HL-60/S4 treated with retinoic acid at 250 ng/mL for 4 days and 3 days (cell line): ENCODE results near the gene LYST.

ENCODE experiments used
- in situ Hi-C: fragments of 300-500 bp; cut with MboI; formaldehyde crosslinking; loops from 2 replicates; pipeline ENCODE4 v1.7.0; 2022; ENCODE audit warnings: low sequenced_read_pairs

The LYST gene

GRCh38 chr1:235722858-235723257 is 143.8 kb downstream of the LYST start:
- in situ Hi-C loops = no loop called here

DNA sequence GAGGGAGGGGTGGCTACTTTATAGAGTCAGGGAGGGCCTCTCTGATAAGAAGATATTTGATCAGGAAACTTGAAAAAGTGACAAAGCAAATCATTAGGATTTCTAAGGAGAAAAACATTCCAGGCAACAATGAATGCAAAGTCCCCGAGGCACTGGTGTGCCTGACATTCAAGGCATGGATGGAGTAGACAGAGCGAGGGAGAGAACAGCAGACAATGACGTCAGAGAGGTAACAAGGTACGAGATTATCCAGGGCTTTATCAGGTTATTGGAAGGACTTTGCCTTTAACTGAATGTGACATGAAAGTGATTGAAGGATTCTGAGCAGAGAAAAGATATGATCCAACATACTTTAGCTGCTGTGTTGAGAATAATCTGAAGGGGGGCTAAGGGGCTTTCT is 144.7 kb downstream of the LYST start:
- in situ Hi-C loops = no loop called here

DNA sequence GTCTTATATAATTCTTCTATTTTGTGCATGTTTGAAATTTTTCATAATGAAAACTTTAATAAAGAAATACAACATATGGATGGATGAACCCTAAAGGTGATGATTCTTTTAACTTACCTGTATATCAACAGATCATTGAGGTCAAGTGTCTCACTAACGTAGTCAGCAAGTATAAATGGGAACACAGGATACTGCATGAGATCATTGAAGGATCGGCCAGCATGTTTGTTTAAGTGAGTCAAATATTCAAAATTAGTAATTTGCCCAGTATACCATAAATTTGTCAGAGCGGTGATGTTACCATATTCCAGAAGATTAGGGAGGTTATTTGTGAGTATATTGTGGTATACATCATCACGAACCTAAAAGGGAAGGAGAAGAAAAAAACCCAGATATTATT is 146.2 kb downstream of the LYST start:
- in situ Hi-C loops = no loop called here

DNA sequence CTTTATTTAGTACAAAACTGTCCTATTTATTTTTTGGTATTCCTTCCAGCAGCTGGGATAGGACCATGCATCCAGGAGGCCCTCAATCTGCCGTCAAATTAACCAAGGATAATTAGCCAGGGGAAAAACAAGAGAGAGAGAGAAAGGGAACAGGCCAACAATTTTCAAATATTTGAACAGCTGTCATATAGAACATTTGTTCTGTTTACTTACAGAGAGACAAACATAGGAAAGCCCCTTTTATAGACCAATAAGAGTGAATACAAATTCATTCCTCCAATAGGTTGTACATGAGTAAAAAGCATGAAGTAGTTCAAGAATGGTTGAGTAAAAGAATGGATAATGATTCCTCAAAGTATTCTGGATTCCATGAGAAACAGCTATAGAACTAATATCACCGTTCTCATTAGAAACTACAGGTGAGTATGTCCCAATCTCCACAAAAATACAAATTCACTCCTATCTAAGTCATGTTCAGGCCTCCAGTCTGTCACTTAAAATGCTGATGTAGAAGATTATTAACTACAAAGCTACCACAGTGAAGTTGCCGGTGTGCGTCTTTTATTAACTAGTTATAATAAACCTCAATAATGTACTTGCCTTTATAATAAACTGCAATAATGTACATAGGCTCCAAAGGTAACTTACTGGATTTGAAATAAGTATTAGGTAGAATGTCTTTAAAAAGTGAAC is 152.4 kb downstream of the LYST start:
- in situ Hi-C loops = no loop called here

GRCh38 chr1:235712812-235713211 is 153.9 kb downstream of the LYST start:
- in situ Hi-C loops = no loop called here

- in situ Hi-C loops = no loop called here
Observed at GRCh38 chr1:235710687-235711086, 156.0 kb downstream of the LYST start.

DNA sequence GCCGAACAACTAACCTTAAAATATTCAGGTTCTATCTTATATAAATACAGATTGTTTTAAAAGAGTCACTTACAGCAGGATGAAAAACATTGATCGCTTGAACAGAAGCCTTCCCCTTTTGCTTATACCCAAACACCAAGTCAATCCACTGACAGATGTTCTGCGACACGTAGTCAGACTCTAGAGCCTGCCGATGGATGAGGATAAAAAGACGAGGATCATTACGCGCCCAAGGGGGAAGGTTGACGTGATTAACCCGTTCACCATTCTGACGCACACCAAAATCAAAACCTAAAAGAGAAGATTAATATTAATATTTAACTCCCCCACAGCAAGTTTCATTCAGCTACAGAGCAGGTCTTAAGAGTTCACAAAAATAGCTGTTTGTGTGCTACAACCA is 157.7 kb downstream of the LYST start:
- in situ Hi-C loops = no loop called here

GRCh38 chr1:235708390-235708962 is 158.2 kb downstream of the LYST start:
- in situ Hi-C loops = no loop called here

DNA sequence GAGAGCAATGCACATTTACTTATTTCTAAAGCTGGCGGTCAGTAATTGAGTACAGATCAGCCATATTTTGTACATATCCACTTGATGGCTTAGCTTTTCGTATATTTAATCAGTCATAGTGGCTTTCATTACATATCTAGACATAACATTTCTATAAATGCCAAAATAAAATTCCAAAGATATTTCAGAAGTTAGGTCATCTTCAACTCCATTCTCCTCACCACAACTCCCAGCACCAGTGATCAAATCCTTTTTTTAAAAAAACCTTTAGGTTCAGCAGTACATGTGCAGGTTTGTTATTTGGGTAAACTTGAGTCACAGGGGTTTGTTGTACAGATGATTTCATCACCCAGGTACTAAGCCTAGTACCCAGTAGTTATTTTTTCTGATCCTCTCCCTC is 163.2 kb downstream of the LYST start:
- in situ Hi-C loops = no loop called here

DNA sequence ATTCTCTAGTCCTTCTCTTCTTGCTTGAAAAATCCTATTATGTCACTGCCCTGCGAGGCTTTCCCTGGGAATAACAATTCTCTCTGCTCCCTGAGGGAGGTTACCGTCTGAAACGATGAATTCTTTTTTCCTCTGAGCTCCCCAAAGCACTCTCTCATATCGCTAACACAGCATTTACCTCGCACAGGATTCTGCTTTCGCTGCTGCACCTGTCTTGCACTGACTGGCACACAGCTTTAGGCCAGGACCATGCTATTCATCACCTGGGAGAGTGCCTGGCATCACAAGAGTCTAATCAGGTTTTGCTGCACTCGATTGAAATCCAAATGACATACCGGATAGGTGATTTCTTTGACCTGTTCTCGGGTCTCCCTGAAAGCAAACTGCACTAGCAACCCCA is 164.3 kb downstream of the LYST start:
- in situ Hi-C loops = no loop called here

DNA sequence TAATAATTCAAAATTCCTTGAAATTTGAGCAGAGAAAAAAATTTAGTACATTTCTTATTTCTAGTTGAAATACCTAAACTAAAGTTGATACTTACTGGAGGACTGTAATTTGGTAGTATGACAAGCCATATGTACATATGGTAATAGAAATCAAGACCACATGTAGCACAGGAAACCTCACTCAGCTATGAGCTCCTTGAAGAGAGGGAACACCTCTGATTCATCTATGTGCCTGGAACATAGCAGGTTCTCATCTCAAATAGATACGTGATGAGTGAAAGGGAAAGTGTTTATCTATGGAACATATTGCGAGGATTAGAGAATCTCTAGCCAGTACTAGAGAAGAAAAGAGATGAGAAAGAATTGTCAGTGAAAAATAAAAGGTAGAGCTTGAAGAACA is 169.2 kb downstream of the LYST start:
- in situ Hi-C loops = no loop called here

DNA sequence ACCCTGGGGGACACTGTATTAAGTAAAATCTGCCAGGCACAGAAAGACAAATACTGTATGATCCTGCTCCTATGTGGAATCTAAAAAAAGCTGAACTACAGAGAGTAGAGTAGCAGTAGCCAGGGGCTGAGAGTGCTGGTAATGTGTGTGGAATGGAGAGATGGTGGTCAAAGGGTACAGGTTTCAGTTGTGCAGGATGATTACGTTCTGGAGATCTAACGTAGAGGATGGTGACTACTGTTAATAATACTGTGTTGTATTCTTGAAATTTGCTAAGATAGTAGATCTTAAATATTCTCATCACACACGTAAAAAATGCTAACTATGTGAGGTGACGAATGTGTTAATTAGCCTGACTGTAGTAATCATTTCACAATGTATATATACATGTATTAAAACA is 177.3 kb downstream of the LYST start:
- in situ Hi-C loops = no loop called here

GRCh38 chr1:235688096-235688495 is 178.6 kb downstream of the LYST start:
- in situ Hi-C loops = no loop called here

DNA sequence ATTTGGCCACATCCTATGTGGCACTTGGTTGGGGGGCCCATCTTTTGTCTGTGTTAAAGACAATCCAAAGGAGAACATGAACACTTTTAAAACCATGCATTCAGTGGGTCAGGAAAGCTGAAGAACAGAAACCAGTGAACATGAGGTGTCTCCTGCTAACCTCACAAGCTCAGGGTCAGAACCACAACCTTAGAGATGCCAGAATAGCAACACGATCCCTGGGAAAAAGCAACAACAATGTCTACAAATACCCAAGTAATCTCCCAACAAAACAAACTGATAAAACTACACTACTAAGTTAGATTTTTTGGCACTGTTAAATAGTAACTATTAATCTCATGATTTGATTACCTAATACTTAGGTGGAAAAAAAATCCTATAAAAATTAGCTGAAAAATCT is 183.1 kb downstream of the LYST start:
- in situ Hi-C loops = no loop called here

DNA sequence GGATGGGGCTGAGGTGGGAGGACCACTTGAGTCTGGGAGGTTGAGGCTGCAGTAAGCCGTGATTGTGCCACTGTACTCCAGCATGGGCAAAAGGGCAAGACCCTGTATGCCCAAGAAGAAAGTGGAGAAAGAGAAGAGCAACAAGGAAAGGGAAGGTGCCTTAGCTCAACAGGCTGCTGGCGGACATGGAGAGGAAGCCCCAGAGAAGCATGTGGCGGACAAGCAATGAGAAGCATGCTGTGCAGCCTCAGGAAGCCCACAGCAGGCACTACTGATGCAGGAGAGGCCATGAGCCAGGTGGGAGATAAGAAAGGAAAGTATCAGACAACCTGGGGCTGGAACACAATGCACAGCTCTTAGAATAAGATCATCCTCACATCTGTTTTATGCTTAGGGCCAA is 184.5 kb downstream of the LYST start:
- in situ Hi-C loops = no loop called here

DNA sequence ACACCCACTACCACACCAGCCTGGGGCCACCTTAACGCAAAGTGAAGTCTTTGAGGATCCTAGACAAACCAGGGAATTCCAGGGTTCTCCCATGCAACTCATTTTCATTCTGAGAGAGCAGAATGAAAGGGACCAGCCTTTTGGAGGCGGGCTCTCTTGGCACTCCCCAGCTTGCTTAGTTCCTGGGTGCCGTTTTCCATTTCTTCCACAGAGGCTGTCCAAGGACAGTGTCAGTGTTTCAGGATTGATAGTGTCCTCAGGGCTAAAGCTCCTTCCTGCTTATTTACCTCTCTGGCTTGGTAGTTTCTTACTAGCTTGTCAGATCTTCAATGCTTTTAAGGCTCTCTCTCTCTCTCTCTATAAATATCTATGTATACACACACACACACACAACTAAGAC is 187.1 kb downstream of the LYST start:
- in situ Hi-C loops = loop anchor here (10.0 kb wide), 1 partner anchor 165 kb away; no protein-coding TSS in a partner anchor

DNA sequence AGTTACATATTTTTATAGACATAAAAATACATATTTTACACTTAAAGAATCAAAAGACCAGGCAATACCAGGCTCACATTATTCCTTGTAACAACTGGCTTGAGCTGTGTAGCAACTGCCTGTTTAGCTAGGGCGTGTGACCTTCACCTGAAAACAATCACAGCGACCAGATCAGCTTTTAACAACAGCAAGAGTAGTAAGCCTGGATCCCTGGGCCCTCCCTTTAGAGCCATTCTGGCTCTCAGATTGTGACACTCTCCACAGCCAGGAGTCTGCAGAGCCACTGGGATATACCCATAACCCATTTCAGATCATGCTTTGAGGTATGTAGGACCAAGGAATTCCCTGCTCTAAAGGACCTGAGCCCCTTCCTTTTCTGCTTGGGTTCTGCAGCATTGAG is 187.7 kb downstream of the LYST start:
- in situ Hi-C loops = loop anchor here (10.0 kb wide), 1 partner anchor 164 kb away; no protein-coding TSS in a partner anchor

GRCh38 chr1:235675152-235675890 is 191.4 kb downstream of the LYST start:
- in situ Hi-C loops = loop anchor here (10.0 kb wide), 1 partner anchor 161 kb away; no protein-coding TSS in a partner anchor

- in situ Hi-C loops = loop anchor here (10.0 kb wide), 1 partner anchor 159 kb away; no protein-coding TSS in a partner anchor
Observed at GRCh38 chr1:235673981-235674380, 192.7 kb downstream of the LYST start.

DNA sequence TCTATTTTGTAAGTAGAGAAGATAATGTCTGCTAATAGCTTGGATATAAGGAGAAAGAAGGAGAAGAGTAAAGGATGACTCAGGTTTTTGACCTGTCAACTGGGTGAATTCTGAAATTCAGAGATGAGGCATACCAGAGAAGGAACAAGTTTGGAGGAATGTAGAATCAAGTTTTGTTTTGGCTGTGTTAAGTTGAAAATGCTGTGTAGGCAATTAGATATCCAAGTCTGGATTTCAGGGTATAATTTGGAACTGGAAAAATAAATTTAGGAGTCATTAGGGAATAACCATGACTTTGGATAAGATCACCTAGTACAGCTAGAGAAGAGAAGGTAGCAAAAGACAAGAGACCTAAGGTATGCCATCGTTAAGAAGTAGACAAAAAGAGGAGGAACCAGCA is 194.7 kb downstream of the LYST start:
- in situ Hi-C loops = loop anchor here (10.0 kb wide), 1 partner anchor 157 kb away; no protein-coding TSS in a partner anchor

DNA sequence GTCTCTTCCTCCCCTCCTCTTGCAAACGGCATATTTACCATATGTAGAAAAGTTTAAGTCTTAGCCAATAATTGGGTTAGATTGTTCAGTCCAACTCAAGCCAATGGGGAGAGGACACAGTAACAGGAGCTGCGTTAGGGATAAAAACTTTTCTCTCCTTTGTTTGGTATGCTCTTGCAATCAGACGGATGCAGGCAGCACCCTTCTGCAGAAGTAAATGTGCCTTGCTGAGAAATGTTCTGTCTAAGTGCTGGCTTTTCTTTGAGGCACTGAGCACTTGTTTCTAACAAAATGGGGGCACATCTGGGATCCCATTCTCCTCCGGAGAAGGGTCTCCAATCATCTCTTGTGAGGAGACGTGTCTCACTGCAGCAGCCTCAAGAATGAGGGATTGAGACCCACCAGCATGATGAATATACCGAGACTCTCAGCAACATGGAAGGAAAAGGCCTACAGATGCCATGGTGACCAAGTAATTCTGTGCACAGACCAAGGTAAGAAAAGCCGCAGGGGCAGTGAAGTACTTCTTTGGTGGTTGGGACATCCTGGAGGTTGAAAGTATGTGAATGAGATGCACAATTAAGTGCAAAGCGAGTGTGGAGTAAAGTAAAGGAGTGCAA is 196.4 kb downstream of the LYST start:
- in situ Hi-C loops = loop anchor here (10.0 kb wide), 1 partner anchor 155 kb away; no protein-coding TSS in a partner anchor
